NCI-H345 treated with DMSO at 0.1 percent for 48 hours (cell line): ENCODE measurements around the gene PPHLN1.

Experiments used
- DNase-seq: peaks from one replicate; lab custom pipeline; 2025; ENCODE audit not compliant: unreplicated experiment; lab: John Stamatoyannopoulos, UW

Gene PPHLN1, protein sequence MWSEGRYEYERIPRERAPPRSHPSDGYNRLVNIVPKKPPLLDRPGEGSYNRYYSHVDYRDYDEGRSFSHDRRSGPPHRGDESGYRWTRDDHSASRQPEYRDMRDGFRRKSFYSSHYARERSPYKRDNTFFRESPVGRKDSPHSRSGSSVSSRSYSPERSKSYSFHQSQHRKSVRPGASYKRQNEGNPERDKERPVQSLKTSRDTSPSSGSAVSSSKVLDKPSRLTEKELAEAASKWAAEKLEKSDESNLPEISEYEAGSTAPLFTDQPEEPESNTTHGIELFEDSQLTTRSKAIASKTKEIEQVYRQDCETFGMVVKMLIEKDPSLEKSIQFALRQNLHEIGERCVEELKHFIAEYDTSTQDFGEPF

DNA sequence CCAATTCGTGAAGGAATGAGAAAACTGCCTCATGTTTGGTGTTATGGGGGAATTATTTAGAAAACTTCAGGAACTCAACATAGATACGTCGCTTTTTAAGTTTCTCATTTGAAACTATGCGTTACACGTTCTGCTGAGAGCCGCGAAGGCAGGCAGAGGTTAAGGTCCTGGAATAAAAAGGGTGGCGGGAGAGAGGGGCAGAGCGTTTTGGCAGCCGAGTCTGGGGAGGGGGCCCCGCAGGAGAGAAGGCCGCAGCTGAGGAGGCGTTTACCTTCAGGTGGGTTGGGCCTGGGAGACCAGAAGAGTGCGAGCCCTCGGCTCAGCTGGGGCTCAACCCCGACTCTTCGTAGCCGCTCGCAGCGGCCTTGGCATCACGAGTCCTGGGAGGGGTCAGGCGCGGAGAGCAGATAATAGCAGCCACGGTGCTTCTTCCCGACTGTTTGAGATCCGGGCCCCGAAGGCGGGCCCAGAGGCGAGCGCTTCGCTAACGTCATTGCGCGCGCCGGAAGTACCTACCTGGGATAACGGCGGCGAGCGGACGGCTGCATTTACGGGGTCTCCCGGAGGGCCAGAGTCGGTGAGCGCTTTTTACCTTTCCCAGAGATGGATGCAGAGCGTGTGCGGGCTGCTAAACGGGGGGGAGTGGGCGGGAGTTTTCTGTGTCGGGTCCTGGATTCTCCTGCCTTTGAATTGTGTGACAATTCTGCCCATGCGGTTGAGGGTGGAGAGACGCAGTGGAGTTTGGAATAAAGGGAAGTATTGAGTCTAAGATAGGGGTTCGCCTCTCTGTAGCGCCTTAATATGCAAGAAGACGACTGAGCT lies at the start of gene PPHLN1, which contains the start of gene ZCRB1:
TSS of gene PPHLN1 (plus strand) at position 515 of the 822 bp plus-strand sequence. CDS start 9,736 bp downstream, outside the sequence.
TSS of gene ZCRB1 (minus strand) at position 442 of the 822 bp plus-strand sequence. CDS start 1,992 bp downstream, outside the sequence.
- DNase-seq = no peak

DNA sequence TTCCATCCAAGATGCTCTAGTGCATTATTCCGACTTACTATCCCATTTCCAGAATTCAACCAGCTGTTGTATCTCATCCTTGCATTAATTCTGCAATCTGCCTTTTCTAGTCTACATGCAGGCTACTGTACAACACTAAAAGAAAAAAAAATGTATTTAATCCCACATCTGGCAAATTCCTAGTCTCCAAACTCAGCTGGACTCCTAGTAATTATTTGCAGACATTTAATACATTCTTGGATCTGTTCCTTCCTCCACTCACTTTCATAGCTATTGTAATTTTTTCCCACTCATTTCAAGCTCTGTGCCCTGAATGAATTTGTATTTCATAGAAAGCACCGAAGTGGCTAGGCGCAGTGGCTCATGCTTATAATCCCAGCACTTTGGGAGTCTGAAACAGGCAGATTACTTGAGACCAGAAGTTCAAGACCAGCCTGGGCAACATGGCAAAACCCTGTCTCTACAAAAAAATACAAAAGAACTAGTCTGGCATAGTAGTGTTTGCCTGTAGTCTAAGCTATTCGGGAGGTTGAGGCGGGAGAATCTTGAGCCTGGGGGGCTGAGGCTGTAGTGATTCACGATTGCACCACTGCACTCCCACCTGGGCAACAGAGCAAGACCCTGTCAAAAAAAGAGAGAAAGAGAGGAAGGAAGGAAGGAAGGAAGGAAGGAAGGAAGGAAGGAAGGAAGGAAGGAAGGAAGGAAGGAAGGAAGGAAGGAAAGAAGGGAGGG lies 48.4 kb upstream of the PPHLN1 start:
- no peak for DNase-seq

DNA sequence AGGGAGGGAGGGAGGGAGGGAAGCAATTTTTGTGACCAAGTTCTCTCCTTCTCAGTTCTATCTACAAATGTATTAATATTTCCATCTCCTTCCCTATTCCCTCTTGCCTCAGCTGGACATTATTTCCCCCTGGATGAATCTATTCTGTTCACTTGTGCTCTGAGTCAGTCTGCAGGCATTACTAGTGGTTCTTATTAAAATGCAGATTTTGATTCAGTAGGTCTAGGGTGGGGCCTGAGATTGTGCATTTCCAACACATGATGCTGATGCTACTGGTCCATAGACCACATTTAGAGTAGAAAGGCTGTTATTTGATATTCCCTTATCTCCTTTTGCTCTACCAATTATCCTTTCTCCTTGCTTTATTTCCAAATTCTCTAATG lies 47.8 kb upstream of the PPHLN1 start:
- DNase-seq = no peak

DNA sequence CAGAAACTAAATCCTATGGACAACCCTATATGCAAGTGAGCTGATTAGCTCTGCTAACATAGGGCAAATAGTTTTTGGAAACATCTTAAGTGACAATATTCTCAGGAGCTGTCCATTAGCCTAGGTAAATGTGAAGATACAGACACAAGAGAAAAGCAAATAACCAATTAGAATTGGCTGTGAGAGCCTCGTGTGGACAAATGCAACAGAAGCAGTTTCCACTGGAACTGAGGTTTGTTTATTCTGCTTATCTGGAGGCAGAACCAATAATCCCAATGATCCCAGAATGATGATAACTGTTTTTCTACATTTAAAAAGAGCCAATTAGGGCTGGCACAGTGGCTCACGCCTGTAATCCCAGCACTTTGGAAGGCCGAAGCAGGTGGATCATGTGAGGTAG lies 44.7 kb upstream of the PPHLN1 start:
- no peak for DNase-seq

DNA sequence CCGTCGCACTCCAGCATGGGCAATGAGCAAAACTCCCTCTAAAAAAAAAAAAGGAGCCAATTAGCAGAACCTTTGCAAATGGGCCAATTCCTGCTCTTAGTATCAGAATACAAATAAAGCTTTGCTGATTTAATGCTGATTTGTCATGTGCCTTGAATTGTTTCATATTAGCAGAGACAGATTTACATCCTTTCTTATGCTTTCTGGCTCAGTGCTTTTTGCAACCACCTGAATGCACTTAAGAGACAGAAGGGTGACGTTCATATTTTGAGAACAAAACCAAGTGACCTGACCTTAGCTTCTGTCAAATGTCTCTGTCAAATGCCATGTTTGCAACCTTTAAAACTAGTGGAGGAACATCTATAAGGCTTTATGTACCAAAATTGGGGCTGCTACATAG lies 44.1 kb upstream of the PPHLN1 start:
- DNase-seq = no peak

DNA sequence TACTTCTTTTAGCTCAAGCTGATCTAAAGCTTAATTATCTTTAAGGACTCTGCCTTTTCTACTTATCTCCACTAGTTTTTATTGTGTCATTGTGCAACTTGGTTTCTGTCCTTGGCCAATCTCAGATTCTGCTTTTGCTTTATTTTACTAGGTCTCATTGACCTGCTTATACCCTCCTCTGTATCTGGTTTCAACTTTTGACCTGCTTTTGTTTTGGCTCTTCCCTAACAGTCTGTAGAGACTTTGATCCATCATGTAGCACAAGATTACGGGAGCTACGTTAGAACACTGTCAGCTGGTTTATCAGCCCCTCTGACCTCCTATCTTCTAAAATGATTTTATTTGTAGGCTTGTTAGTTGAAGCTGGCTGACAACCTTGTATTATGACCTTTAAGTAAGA lies 43.7 kb upstream of the PPHLN1 start:
- DNase-seq = no peak

DNA sequence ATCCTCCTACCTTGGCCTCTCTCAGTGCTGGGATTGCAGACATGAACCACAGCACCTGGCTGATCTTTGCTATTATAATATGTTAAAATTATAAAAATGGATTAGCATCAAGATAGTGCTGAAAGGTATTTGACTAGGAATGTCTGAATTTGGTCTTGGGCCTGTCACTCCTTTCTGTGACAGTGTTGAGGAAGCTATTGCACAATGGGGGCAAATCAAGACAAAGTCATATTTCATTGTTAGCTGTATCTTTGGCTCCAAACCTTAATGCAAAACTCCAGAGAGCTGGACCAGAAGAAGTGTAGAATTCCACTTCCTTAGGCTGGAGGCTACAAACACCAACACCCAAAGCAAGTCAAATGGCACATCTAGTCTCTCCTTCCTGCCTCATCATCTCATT lies 42.2 kb upstream of the PPHLN1 start:
- no peak for DNase-seq

DNA sequence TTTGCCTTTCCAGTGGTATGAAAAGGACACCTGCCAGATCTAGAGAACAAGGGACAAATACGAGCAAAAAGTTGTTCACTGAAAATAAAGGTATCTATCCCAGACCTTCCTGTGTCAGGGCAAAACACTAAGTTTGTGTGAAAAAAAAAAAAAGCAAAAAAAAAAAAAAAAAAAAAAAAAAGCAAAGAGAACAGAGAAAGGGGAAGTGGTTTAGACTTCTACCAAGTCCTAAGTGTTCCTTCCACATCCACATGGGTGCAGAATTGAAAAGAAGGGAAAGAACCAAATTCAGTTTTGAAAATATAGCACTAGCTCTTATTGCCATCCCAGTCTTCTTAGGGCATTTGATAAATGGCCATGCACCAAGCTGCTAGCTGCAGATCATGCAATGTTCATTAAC lies 41.8 kb upstream of the PPHLN1 start:
- DNase-seq = no peak

DNA sequence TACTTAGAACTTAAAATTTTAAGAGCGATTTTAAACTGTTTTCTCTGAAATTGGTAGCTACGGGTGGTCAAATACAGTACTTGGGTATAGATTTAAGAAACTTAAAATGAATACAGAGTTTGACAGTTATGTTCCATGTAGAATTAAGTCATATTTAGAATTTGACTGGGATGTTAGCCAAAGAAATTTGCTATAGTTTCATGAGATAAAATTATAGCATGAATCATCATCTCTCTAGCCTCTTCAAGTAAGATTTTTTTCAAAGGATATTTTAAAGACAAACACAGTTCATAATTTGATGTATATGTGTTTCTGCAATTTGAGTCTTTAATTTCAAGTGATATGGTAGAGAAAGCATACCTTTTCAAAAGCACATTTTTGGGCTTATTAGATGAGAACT lies 41.1 kb upstream of the PPHLN1 start:
- no peak for DNase-seq

DNA sequence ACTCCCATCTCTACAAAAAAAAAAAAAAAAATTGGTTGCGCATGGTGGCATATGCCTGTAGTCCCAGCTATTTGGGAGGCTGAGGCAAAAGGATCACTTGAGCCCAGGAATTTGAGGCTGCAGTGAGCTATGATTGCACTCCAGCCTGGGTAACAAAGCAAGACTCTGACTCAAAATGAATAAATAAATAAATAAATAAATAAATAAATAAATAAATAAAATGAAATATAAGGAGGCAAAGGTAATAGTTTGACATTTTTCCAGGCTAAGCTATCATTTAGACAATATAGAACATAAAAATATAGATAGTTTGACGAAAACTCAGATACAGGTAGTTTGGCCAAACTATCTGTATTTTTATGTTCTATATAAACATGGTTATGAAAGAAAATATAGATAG lies 40.5 kb upstream of the PPHLN1 start:
- no peak for DNase-seq

DNA sequence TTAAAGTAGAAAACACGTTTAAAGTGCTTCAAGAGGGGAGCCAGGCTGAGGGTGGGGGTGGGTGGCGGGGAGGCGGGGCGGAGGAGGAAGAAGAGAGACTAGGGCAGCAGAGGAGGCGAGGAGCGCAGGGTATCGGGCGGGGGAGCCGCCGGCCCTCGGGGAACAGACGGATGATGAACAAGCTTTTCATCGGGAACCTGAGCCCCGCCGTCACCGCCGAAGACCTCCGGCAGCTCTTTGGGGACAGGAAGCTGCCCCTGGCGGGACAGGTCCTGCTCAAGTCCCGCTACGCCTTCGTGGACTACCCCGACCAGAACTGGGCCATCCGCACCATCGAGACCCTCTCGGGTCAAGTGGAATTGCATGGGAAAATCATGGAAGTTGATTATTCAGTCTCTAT lies 39.2 kb upstream of the PPHLN1 start:
- no peak for DNase-seq

DNA sequence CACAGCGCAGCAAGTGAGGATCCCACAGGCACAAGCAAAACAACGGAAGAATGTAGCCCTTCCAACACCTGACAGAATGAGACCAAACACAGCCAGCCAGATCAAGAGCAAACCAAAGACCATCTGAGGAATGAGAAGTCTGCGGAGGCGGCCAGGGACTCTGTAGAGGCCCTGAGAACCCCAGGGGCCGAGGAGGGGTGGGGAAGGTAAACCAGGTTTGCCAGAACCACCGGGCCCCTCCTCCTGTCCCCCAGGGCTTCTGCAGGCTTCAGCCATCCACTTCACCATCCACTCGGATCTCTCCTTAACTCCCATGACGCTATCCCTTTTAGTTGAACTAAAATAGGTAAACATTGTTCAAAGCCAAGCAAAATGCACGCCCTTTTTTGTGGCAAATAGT lies 37.4 kb upstream of the PPHLN1 start:
- no peak for DNase-seq

DNA sequence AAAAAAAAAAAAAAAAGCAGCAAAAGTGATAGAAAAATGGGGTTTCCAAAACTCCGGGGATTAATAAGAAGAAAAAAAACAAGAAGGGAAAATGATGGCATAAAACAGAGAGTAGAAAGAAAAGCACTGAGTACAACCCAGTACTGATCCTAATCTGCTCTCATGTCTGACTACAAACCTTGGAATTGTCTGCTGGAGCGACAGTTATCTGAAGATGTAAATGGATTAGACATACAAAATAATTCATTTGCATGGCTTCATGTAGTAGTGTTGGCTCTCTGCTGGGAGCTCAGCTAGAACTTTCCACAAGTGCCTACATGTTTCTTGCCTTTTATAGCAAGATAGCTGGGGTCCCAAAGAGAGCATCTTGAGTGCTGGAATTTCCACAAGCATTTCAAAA lies 34.3 kb upstream of the PPHLN1 start:
- no peak for DNase-seq

DNA sequence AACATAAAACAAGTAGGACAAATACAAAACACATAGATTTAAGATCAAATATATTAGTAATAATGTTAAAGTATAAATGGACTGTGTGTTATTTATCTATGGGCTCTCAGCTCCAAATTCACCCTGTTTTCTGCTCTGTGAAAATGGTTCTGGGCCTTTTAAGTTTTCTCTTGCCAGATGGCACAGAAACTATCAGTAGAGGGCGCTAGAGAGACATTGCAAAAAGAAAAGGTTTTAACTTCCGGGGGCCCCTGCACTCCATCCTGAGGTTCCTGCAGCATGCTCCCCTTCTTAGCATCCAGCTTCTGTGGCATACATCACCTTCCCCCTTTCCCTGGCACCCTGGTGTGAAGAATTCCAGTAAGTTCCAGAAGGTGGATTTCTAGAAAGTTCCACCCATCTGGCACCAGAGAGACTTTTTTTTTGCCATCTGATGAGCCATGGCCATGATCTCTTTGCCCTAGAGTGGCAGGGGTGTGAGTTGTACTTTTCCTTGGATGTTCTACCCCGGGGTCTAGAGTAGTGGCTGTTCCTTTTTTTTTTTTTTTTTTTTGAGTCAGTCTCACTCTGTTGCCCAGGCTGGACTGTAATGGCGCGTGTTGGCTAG lies 29.4 kb upstream of the PPHLN1 start:
- DNase-seq = no peak

DNA sequence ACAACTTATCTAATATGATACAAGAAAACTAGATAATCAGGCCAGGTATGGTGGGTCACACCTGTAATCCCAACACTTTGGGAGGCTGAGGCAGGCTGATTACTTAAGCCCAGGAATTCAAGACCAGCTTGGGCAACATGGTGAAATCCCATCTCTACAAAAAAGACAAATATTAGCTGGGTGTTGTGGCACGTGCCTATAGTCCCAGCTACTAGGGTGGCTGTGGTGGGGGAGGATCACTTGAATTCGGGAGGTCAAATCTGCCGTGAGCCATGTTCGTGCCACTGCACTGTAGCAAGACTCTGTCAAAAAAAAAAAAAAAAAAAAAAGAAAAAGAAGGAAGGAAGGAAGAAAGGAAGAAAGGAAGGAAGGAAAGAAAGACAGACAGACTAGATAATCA lies 27.1 kb upstream of the PPHLN1 start:
- DNase-seq = no peak

DNA sequence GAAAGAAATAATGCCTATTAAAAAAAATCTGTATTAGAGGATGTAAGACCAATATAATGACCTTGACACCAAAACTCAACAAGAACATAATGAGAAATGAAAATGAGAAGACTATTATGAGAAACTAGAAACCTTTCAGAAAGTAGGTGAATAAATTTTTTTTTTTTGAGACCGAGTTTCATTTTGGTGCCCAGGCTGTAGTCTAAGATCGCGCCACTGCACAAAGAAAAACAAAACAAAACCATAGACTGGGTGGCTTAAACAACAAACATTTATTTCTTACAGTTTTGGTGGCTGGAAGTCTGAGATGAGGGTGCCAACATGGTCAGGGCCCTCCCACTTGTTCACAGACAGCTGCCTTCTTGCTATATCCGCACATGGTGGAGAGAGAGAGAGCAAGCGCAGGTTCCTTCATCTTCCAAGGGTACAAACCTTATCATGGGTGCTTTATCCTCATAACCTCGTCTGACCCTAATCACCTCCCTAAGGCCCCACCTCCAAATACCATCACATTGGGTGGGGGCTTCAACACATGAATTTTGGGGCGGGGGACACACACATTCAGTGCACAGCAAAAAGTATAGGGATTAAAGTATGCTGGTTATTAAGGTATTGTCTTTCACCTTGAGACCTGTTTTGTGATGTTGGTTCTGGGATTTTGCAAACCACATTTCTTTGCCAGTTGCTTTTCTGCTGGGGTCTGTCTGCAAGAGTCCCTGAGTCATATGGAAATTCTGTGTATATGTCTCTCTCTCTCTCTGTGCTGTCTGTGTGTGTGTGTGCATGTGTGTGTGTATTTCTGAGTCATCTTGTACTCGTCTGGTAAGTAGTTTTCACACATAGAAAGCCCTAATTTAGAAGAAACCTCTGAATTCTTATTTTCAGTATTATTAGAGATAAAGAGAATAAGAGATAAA lies 26.3 kb upstream of the PPHLN1 start:
- DNase-seq = no peak

DNA sequence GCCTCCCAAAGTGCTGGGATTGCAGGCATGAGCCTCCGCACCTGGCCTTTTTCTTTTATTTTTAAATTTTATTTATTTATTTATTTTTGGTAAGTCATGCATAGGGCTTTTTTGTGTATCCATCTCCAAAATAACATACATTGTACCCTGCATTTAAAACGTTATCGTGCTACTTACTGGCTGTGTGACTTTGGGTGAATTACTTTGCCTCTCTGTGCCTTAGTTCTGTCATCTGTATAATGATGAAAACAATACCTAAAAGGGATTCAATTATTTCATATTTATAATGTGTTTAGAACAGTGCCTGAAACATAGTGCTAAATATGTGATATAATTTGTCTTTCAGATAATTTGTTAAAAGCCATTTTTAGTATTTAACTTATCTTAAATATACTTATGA lies 19.7 kb upstream of the PPHLN1 start:
- no peak for DNase-seq

DNA sequence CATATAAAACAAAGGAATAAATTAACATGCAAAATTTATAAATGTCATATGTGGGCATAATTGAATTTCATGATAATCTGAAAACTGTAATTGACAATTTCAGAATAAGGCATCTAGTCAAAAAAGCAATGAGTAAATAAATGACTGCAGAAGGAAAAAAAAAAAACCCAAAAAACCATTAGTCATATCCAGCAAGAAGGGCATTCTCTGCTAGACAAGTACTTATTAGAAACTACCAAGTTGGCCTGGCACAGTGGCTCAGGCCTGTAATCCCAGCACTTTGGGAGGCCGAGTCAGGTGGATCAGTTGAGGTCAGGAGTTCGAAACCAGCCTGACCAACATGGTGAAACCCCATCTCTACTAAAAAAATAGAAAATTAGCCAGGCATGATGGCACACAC lies 17.6 kb upstream of the PPHLN1 start:
- no peak for DNase-seq

DNA sequence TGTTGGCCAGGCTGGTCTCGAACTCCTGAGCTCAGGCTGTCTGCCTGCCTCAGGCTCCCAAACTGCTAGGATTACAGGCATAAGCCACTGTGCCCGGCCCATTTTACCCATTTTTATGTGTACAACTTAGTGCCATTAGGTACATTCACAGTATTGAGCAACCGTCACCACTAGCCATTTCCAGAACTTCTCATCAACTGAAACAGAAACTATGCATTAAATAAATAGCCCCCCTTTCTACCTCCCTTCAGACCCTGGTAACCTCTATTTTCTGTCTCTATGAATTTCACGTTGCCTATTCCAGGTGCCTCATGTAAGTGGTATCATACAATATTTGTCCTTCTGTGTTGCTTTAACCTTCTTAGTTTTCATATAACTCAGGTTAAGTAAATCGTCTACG lies 16.0 kb upstream of the PPHLN1 start:
- DNase-seq = no peak

DNA sequence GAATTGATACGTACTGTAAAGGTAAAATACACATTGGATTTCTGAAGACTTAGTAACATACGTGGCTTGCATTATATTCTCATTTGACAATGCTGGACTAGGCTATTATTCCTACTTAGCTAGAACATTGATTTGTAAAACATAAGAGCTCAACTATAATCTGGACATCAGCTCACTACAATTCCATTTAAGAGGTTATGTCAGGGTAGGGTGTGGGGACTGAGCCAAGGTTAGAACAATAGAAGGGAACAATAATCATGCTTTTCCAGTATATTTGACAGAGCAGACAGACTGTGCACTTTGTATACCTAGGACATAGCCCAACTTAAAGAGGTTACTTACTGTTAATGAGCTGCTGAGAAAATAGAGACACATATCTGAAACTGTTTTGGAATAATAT lies 10.9 kb upstream of the PPHLN1 start:
- DNase-seq = no peak
